ENCODE results near the gene IFFO2.

DNA sequence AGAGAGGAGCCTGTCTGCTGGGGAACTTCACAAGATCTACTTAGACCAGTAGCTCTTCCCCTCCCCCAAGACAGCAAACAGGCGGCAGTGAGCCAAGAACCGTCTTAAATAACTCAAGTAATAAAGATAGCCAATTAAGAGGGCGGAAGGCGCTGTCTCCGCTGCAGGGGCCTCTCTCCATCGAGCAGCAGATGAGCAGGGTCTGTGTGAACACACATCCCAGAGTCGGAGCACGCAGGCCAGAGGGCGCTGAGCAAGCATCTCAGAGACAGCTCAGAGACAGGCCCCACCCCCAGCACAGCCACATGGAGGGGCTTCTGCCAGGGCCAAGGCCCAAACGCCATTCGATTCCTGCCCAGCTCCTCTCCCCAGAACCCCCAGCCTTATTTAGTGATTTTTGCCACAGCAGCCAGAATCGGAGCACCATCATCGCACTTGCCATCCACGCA, 11.1 kb downstream of the IFFO2 start:
- TF ChIP-seq, protein P1, sequence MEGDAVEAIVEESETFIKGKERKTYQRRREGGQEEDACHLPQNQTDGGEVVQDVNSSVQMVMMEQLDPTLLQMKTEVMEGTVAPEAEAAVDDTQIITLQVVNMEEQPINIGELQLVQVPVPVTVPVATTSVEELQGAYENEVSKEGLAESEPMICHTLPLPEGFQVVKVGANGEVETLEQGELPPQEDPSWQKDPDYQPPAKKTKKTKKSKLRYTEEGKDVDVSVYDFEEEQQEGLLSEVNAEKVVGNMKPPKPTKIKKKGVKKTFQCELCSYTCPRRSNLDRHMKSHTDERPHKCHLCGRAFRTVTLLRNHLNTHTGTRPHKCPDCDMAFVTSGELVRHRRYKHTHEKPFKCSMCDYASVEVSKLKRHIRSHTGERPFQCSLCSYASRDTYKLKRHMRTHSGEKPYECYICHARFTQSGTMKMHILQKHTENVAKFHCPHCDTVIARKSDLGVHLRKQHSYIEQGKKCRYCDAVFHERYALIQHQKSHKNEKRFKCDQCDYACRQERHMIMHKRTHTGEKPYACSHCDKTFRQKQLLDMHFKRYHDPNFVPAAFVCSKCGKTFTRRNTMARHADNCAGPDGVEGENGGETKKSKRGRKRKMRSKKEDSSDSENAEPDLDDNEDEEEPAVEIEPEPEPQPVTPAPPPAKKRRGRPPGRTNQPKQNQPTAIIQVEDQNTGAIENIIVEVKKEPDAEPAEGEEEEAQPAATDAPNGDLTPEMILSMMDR (IDR thresholded peaks at IDR 0.05 in 2 of 3, conservative IDR thresholded peaks at IDR 0.05 in 1 of 3; ENCODE audit: control insufficient read depth in 2 of 3, extremely low read depth in 1 of 3, insufficient read depth in 1 of 3, low read depth in 3 of 3, low read length in 3 of 3), result no peak
- TF ChIP-seq JUND (IDR thresholded peaks at IDR 0.05; ENCODE audit: low read depth, low read length), result no peak
- no peak for TF ChIP-seq LARP7 (IDR thresholded peaks at IDR 0.05)
- no peak for TF ChIP-seq POLR2AphosphoS5 (IDR thresholded peaks at IDR 0.05; ENCODE audit: low read length)
- no peak for TF ChIP-seq POLR2A (IDR thresholded peaks at IDR 0.05; ENCODE audit: low read depth, low read length)
- TF ChIP-seq BRCA1 (IDR thresholded peaks at IDR 0.05; ENCODE audit: low read depth, low read length), result no peak
- TF ChIP-seq POLR2AphosphoS2 (IDR thresholded peaks at IDR 0.05; ENCODE audit: low read depth, low read length), result no peak
- no peak for TF ChIP-seq KDM1A (IDR thresholded peaks at IDR 0.05; ENCODE audit: borderline replicate concordance)
- TF ChIP-seq FOXM1 (IDR thresholded peaks at IDR 0.05; ENCODE audit: low read depth, low read length), result no peak
- no peak for TF ChIP-seq BMI1 (IDR thresholded peaks at IDR 0.05; ENCODE audit: borderline replicate concordance)
- no peak for TF ChIP-seq EZH2 (IDR thresholded peaks at IDR 0.05; ENCODE audit: borderline replicate concordance, control insufficient read depth, low read depth, low read length)
- no peak for TF ChIP-seq JUNB (IDR thresholded peaks at IDR 0.05)
- no peak for TF ChIP-seq MXI1 (IDR thresholded peaks at IDR 0.05; ENCODE audit: low read depth, low read length)

All from GM12878 (cell line).